Glutamatergic neuron (in vitro differentiated cells): ENCODE results near the gene MID2. TPM values are rescaled to one million over a fixed set of nuclear protein-coding genes. Genes with fewer than 3 reads are reported as not detected.

Source experiments
- DNase-seq: peaks from one replicate; pipeline ENCODE4 v3.0.0; 2022
- H3K27ac Mint-ChIP-seq: one replicate; pipeline ENCODE4 v1.8.0; 2020; ENCODE audit warnings: mild to moderate bottlenecking, mixed read lengths, inconsistent platforms; ENCODE audit not compliant: unreplicated experiment
- H3K27me3 Mint-ChIP-seq: one replicate; pipeline ENCODE4 v1.8.0; 2020; ENCODE audit warnings: mild to moderate bottlenecking, moderate library complexity, mixed read lengths, inconsistent platforms; ENCODE audit not compliant: unreplicated experiment
- H3K36me3 Mint-ChIP-seq: one replicate; pipeline ENCODE4 v1.8.0; 2020; ENCODE audit warnings: mild to moderate bottlenecking, mixed read lengths, inconsistent platforms; ENCODE audit not compliant: unreplicated experiment
- H3K4me1 Mint-ChIP-seq: one replicate; pipeline ENCODE4 v1.8.0; 2020; ENCODE audit warnings: mild to moderate bottlenecking, low read depth, mixed read lengths, inconsistent platforms; ENCODE audit not compliant: unreplicated experiment
- H3K4me3 Mint-ChIP-seq: one replicate; pipeline ENCODE4 v1.8.0; 2020; ENCODE audit warnings: mild to moderate bottlenecking, mixed read lengths, inconsistent platforms; ENCODE audit not compliant: unreplicated experiment
- H3K9me3 Mint-ChIP-seq: one replicate; pipeline ENCODE4 v1.8.0; 2020; ENCODE audit warnings: mild to moderate bottlenecking, moderate library complexity, mixed read lengths, inconsistent platforms; ENCODE audit not compliant: unreplicated experiment
- CTCF ChIP-seq: fragments of 200-600 bp; sonication (generic); IDR thresholded peaks from one replicate; pipeline ENCODE4 v1.5.0; 2021; ENCODE audit not compliant: partially characterized antibody, unreplicated experiment
- total RNA-seq: library from RNA; stranded (reverse); fragmentation: NEBNext Ultra II Directional; extraction: Animal tissue kit (Norgen Biotek cat#: 25700); gene quantifications from one replicate; pipeline ENCODE4 v1.2.1, GENCODE V29; 2021; ENCODE audit not compliant: unreplicated experiment

The MID2 gene
- total RNA-seq, 1 donor from 2014 or later: 5.5 TPM

GRCh38 chrX:107861056-107861455, 35.4 kb downstream of the MID2 start:
- H3K36me3 Mint-ChIP-seq: no peaks in the 10 kb centered on the region

GRCh38 chrX:107871136-107871535, 45.5 kb downstream of the MID2 start:
- Mint-ChIP-seq H3K4me1 (no peaks in the 10 kb centered on the region), H3K27me3 (no peaks in the 10 kb centered on the region), H3K9me3 (no peaks in the 10 kb centered on the region), H3K36me3 (no peaks in the 10 kb centered on the region), H3K27ac (no peak overlapping the region), H3K4me3 (no peak overlapping the region)
- no peak for DNase-seq
- no peak for TF ChIP-seq CTCF

More at GRCh38 chrX:107861056-107861455, 35.4 kb downstream of the MID2 start:
- Mint-ChIP-seq H3K9me3 (no peaks in the 10 kb centered on the region), H3K27ac (no peak overlapping the region), H3K4me3 (no peak overlapping the region), H3K4me1 (no peaks in the 10 kb centered on the region), H3K27me3 (no peaks in the 10 kb centered on the region)
- TF ChIP-seq CTCF: no peak
- no peak for DNase-seq

GRCh38 chrX:107878106-107878505, 52.4 kb downstream of the MID2 start:
- H3K9me3 Mint-ChIP-seq: no peaks in the 10 kb centered on the region
- no peaks in the 10 kb centered on the region for H3K4me1 Mint-ChIP-seq
- H3K4me3 Mint-ChIP-seq: no peak overlapping the region
- H3K36me3 Mint-ChIP-seq: no peaks in the 10 kb centered on the region
- no peak for DNase-seq
- TF ChIP-seq CTCF: no peak
- no peaks in the 10 kb centered on the region for H3K27me3 Mint-ChIP-seq
- H3K27ac Mint-ChIP-seq: no peak overlapping the region

- Mint-ChIP-seq H3K27ac (no peak overlapping the region), H3K4me3 (no peak overlapping the region), H3K27me3 (no peaks in the 10 kb centered on the region), H3K4me1 (no peaks in the 10 kb centered on the region), H3K36me3 (no peaks in the 10 kb centered on the region), H3K9me3 (no peaks in the 10 kb centered on the region)
- TF ChIP-seq CTCF: no peak
- DNase-seq: no peak
Measured at GRCh38 chrX:107880054-107880610, 54.5 kb downstream of the MID2 start.

GRCh38 chrX:107894038-107894437, 68.4 kb downstream of the MID2 start:
- no peak overlapping the region for H3K4me3 Mint-ChIP-seq
- no peak overlapping the region for H3K27ac Mint-ChIP-seq
- peak; percentile 56 for TF ChIP-seq CTCF
- no peaks in the 10 kb centered on the region for H3K4me1 Mint-ChIP-seq
- H3K27me3 Mint-ChIP-seq: peaks cover 1% of the 10 kb centered on the region
- peaks cover 2% of the 10 kb centered on the region for H3K9me3 Mint-ChIP-seq
- DNase-seq: no peak
- peaks cover 4% of the 10 kb centered on the region for H3K36me3 Mint-ChIP-seq
